ENCODE data around the gene BARHL2. TPM values are rescaled to one million over a fixed set of nuclear protein-coding genes. Genes with fewer than 3 reads are reported as not detected.

The BARHL2 gene
- total and polyA plus RNA-seq, 2 donors (not counting 3 experiments of a cell fraction or from before 2014, with no cell fraction given) = not detected

GRCh38 chr1:90745972-90746371, 28.9 kb upstream of the BARHL2 start:
- no TSS peak for BruUV-seq (replicated peaks)
- DNase-seq (ENCODE audit: low read depth, low spot score) (no peak), FAIRE-seq (no peak)
- CTCF ChIA-PET = interaction anchor here (0.6 to 1.1 kb wide), 3 partner anchors 17 to 167 kb away, joined by 3 read pairs; no protein-coding TSS in a partner anchor
- H3K9me3 ChIP-seq (replicated peaks; ENCODE audit: control insufficient read depth, insufficient read depth, low read length) = no peaks in the 10 kb centered on the region
- no peak for TF ChIP-seq POLR2AphosphoS5 (IDR thresholded peaks at IDR 0.05; ENCODE audit: insufficient read depth, low read depth, low read length)
- TF ChIP-seq JUN (IDR thresholded peaks at IDR 0.05; ENCODE audit: borderline replicate concordance, insufficient read depth, insufficient read length, low read depth) = no peak
- no peak for TF ChIP-seq CTCF (IDR thresholded peaks at IDR 0.05; ENCODE audit: extremely low read depth in 1 of 2, insufficient read depth in 1 of 2, low read depth in 1 of 2, low read length in 2 of 2)
- TF ChIP-seq POLR2A (IDR thresholded peaks at IDR 0.05; ENCODE audit: low read depth, low read length) = no peak
- no peak for TF ChIP-seq MYC (IDR thresholded peaks at IDR 0.05; ENCODE audit: low read depth, low read length)
- TF ChIP-seq GATA2 (IDR thresholded peaks at IDR 0.05; ENCODE audit: insufficient read depth, insufficient read length, low read depth, low read length) = no peak
- H3K4me1 ChIP-seq (ENCODE audit: control insufficient read depth, extremely low read depth, insufficient read depth, low read length) = no peaks in the 10 kb centered on the region
- H3K27me3 ChIP-seq (ENCODE audit: control insufficient read depth in 2 of 2, insufficient read depth in 2 of 2, low read length in 2 of 2) = peaks cover 0 to 6% of the 10 kb centered on the region in 2 experiments
- no peak overlapping the region for H2AFZ ChIP-seq (ENCODE audit: low read depth, low read length)
- H3K9me1 ChIP-seq (replicated peaks; ENCODE audit: control insufficient read depth, extremely low read depth, insufficient read depth, low read length) = no peaks in the 10 kb centered on the region
- H3K79me2 ChIP-seq (ENCODE audit: control insufficient read depth, insufficient read depth, low read length) = no peaks in the 10 kb centered on the region
- dilution Hi-C loops (cut with MboI; ENCODE audit: extremely low pct_ligation_motif_present, low sequenced_read_pairs) (no loop called here), intact Hi-C loops (cut with micrococcal nuclease) (no loop called here)
- no peaks in the 10 kb centered on the region for H3K36me3 ChIP-seq (ENCODE audit: control insufficient read depth in 2 of 2, extremely low read depth in 1 of 2, insufficient read depth in 2 of 2, low read length in 2 of 2)
- no peak overlapping the region for H3K4me3 ChIP-seq (replicated peaks in 1 of 3; ENCODE audit: insufficient read depth in 1 of 3, low read depth in 1 of 3, low read length in 3 of 3)
- H3K4me2 ChIP-seq (ENCODE audit: insufficient read depth, low read length) = no peak overlapping the region
- no peak overlapping the region for H3K27ac ChIP-seq (ENCODE audit: insufficient read depth, low read depth, low read length)
- POLR2A ChIA-PET = no interaction called here
- no peak overlapping the region for H3K9ac ChIP-seq (replicated peaks; ENCODE audit: extremely low read depth, insufficient read depth, low read length)
- H4K20me1 ChIP-seq (replicated peaks; ENCODE audit: control insufficient read depth, extremely low read depth, insufficient read depth, low read length) = no peaks in the 10 kb centered on the region

GRCh38 chr1:90732136-90732535, 15.0 kb upstream of the BARHL2 start:
- no peaks in the 10 kb centered on the region for H3K36me3 ChIP-seq (ENCODE audit: control insufficient read depth in 2 of 2, extremely low read depth in 1 of 2, insufficient read depth in 2 of 2, low read length in 2 of 2)
- CTCF ChIA-PET = interaction anchor here (1.5 to 7.4 kb wide), 2 partner anchors 12 to 434 kb away, joined by 7 to 56 read pairs; no protein-coding TSS in a partner anchor
- intact Hi-C loops (cut with micrococcal nuclease) = no loop called here
- POLR2A ChIA-PET = no interaction called here
- no peak overlapping the region for H3K4me3 ChIP-seq (replicated peaks in 1 of 3; ENCODE audit: insufficient read depth in 1 of 3, low read depth in 1 of 3, low read length in 3 of 3)
- no peaks in the 10 kb centered on the region for H3K9me1 ChIP-seq (replicated peaks; ENCODE audit: control insufficient read depth, extremely low read depth, insufficient read depth, low read length)
- BruUV-seq (replicated peaks) = no TSS peak
- no peak overlapping the region for H3K27ac ChIP-seq (ENCODE audit: insufficient read depth, low read depth, low read length)
- no peaks in the 10 kb centered on the region for H4K20me1 ChIP-seq (replicated peaks; ENCODE audit: control insufficient read depth, extremely low read depth, insufficient read depth, low read length)
- DNase-seq (ENCODE audit: low read depth, low spot score) (no peak), FAIRE-seq (no peak)
- TF ChIP-seq CTCF (IDR thresholded peaks at IDR 0.05; ENCODE audit: extremely low read depth in 1 of 2, insufficient read depth in 1 of 2, low read depth in 1 of 2, low read length in 2 of 2) = no peak
- TF ChIP-seq POLR2AphosphoS5 (IDR thresholded peaks at IDR 0.05; ENCODE audit: insufficient read depth, low read depth, low read length) = no peak
- no peak for TF ChIP-seq EZH2 (IDR thresholded peaks at IDR 0.05; ENCODE audit: borderline replicate concordance, low read depth, low read length, severe bottlenecking)
- TF ChIP-seq GATA2 (IDR thresholded peaks at IDR 0.05; ENCODE audit: insufficient read depth, insufficient read length, low read depth, low read length) = no peak
- no peak for TF ChIP-seq MYC (IDR thresholded peaks at IDR 0.05; ENCODE audit: low read depth, low read length)
- TF ChIP-seq JUN (IDR thresholded peaks at IDR 0.05; ENCODE audit: borderline replicate concordance, insufficient read depth, insufficient read length, low read depth) = no peak
- TF ChIP-seq FOS (IDR thresholded peaks at IDR 0.05; ENCODE audit: borderline replicate concordance, insufficient read depth, low read length) = no peak
- no peak for TF ChIP-seq POLR2A (IDR thresholded peaks at IDR 0.05; ENCODE audit: low read depth, low read length)
- TF ChIP-seq MAX (IDR thresholded peaks at IDR 0.05; ENCODE audit: insufficient read depth, insufficient read length) = no peak
- H3K9ac ChIP-seq (replicated peaks; ENCODE audit: extremely low read depth, insufficient read depth, low read length) = no peak overlapping the region
- H3K9me3 ChIP-seq (replicated peaks; ENCODE audit: control insufficient read depth, insufficient read depth, low read length) = no peaks in the 10 kb centered on the region
- H3K79me2 ChIP-seq (ENCODE audit: control insufficient read depth, insufficient read depth, low read length) = no peaks in the 10 kb centered on the region
- no peak overlapping the region for H3K4me2 ChIP-seq (ENCODE audit: insufficient read depth, low read length)
- H3K27me3 ChIP-seq (ENCODE audit: control insufficient read depth in 2 of 2, insufficient read depth in 2 of 2, low read length in 2 of 2) = peaks cover 51 to 69% of the 10 kb centered on the region in 2 experiments
- no peaks in the 10 kb centered on the region for H3K4me1 ChIP-seq (ENCODE audit: control insufficient read depth, extremely low read depth, insufficient read depth, low read length)
- dilution Hi-C loops (cut with MboI; ENCODE audit: extremely low pct_ligation_motif_present, low sequenced_read_pairs) = no loop called here
- no peak overlapping the region for H2AFZ ChIP-seq (ENCODE audit: low read depth, low read length)

Measured in endothelial cell of umbilical vein (primary cell).